Neural crest cell (in vitro differentiated cells): ENCODE data around the gene ADAMTSL1. TPM values are rescaled to one million over a fixed set of nuclear protein-coding genes. Genes with fewer than 3 reads are reported as not detected.

Experiments used
- DNase-seq: peaks from one replicate; pipeline ENCODE4 v3.0.0; 2021; ENCODE audit warnings: low read depth, mixed read lengths, low spot score
- H3K27ac Mint-ChIP-seq: one replicate; pipeline ENCODE4 v1.8.0; 2021; ENCODE audit warnings: mild to moderate bottlenecking, mixed read lengths; ENCODE audit not compliant: unreplicated experiment
- H3K27me3 Mint-ChIP-seq: 2 replicates; pipeline ENCODE4 v1.8.0; 2021; ENCODE audit warnings: low read depth, mild to moderate bottlenecking, mixed read lengths
- H3K36me3 Mint-ChIP-seq: 2 replicates; pipeline ENCODE4 v1.8.0; 2021; ENCODE audit warnings: low read depth, mild to moderate bottlenecking, mixed read lengths
- H3K4me1 Mint-ChIP-seq: 2 replicates; pipeline ENCODE4 v1.8.0; 2021; ENCODE audit warnings: mixed read lengths
- H3K4me3 Mint-ChIP-seq: one replicate; pipeline ENCODE4 v1.8.0; 2021; ENCODE audit warnings: mild to moderate bottlenecking, mixed read lengths
- H3K9me3 Mint-ChIP-seq: 2 replicates; pipeline ENCODE4 v1.8.0; 2021; ENCODE audit warnings: mixed read lengths
- CTCF ChIP-seq: fragments of 200-600 bp; sonication (generic); conservative IDR thresholded peaks from 2 replicates; pipeline ENCODE4 v1.5.0; 2021; ENCODE audit warnings: antibody characterized with exemption, mild to moderate bottlenecking
- total RNA-seq: library from RNA; stranded (reverse); gene quantifications from 2 replicates; pipeline ENCODE4 v1.2.1, GENCODE V29; 2021

ADAMTSL1 gene
- total RNA-seq, 1 donor from 2014 or later: 2.3 TPM

GRCh38 chr9:18688581-18689565 lies 214.9 kb downstream of the ADAMTSL1 start:
- H3K36me3 Mint-ChIP-seq: peaks cover 4% of the 10 kb centered on the region
- DNase-seq: no peak
- H3K27me3 Mint-ChIP-seq: no peaks in the 10 kb centered on the region
- no peak overlapping the region for H3K27ac Mint-ChIP-seq
- no peak overlapping the region for H3K4me3 Mint-ChIP-seq
- H3K9me3 Mint-ChIP-seq: peaks cover 3% of the 10 kb centered on the region
- no peak for TF ChIP-seq CTCF
- peaks cover 8% of the 10 kb centered on the region for H3K4me1 Mint-ChIP-seq

GRCh38 chr9:18689921-18690320 lies 216.0 kb downstream of the ADAMTSL1 start:
- H3K36me3 Mint-ChIP-seq: peaks cover 6% of the 10 kb centered on the region
- TF ChIP-seq CTCF: no peak
- H3K4me3 Mint-ChIP-seq: no peak overlapping the region
- H3K4me1 Mint-ChIP-seq: peaks cover 2% of the 10 kb centered on the region
- no peaks in the 10 kb centered on the region for H3K27me3 Mint-ChIP-seq
- H3K9me3 Mint-ChIP-seq: peaks cover 9% of the 10 kb centered on the region
- H3K27ac Mint-ChIP-seq: no peak overlapping the region
- DNase-seq: no peak

GRCh38 chr9:18692268-18692667 lies 218.3 kb downstream of the ADAMTSL1 start:
- Mint-ChIP-seq H3K9me3 (peaks cover 20% of the 10 kb centered on the region), H3K27me3 (no peaks in the 10 kb centered on the region), H3K4me3 (no peak overlapping the region), H3K4me1 (no peaks in the 10 kb centered on the region), H3K36me3 (peaks cover 10% of the 10 kb centered on the region), H3K27ac (no peak overlapping the region)
- TF ChIP-seq CTCF: no peak
- no peak for DNase-seq

- Mint-ChIP-seq H3K9me3 (peaks cover 20% of the 10 kb centered on the region), H3K4me1 (no peaks in the 10 kb centered on the region), H3K36me3 (peaks cover 10% of the 10 kb centered on the region), H3K4me3 (no peak overlapping the region), H3K27me3 (no peaks in the 10 kb centered on the region), H3K27ac (no peak overlapping the region)
- no peak for DNase-seq
- TF ChIP-seq CTCF: no peak
These were observed 219.0 kb downstream of the ADAMTSL1 start for GRCh38 chr9:18692962-18693361.

GRCh38 chr9:18694959-18695668 lies 221.2 kb downstream of the ADAMTSL1 start:
- H3K9me3 Mint-ChIP-seq: peaks cover 20% of the 10 kb centered on the region
- TF ChIP-seq CTCF: no peak
- DNase-seq: no peak
- no peaks in the 10 kb centered on the region for H3K4me1 Mint-ChIP-seq
- H3K36me3 Mint-ChIP-seq: peaks cover 10% of the 10 kb centered on the region
- H3K4me3 Mint-ChIP-seq: no peak overlapping the region
- no peak overlapping the region for H3K27ac Mint-ChIP-seq
- no peaks in the 10 kb centered on the region for H3K27me3 Mint-ChIP-seq
